Heart right ventricle (tissue), 16 donors: Measurements from ENCODE around the gene CMSS1. TPM values are rescaled to one million over a fixed set of nuclear protein-coding genes. Genes with fewer than 3 reads are reported as not detected.
A peak's percentile ranks its signal among the peaks of the same experiment; 100 is the strongest.

Experiments
- ATAC-seq, 8 donors: fragments of 200-7000 bp; cut with Tn5 transposase; one replicate each; pipeline ENCODE4 v1.9.1; 2020; ENCODE audit warnings: mild to moderate bottlenecking in 8 of 8, moderate library complexity in 8 of 8, moderate number of reproducible peaks in 1 of 8
- DNase-seq, 2 donors: peaks; one replicate each; pipeline ENCODE4 v3.0.0-alpha.2; 2020
- H3K27ac ChIP-seq, 10 donors: fragments of 200-600 bp; sonication (generic) in 2 of 10; one replicate each; pipeline versions ENCODE4 v1.5.0 to v1.8.0; 2020 to 2022; ENCODE audit warnings: mild to moderate bottlenecking in 3 of 10
- H3K27me3 ChIP-seq, 7 donors: fragments of 200-600 bp; one replicate each; pipeline ENCODE4 v1.8.0; 2021 to 2022; ENCODE audit warnings: mild to moderate bottlenecking in 2 of 7
- H3K36me3 ChIP-seq, 9 donors: fragments of 200-600 bp; sonication (generic) in 1 of 9; one replicate each; pipeline versions ENCODE4 v1.5.0 to v1.8.0; 2020 to 2022; ENCODE audit warnings: mild to moderate bottlenecking in 2 of 9
- H3K4me1 ChIP-seq, 9 donors: fragments of 200-600 bp; sonication (generic) in 1 of 9; one replicate each; pipeline versions ENCODE4 v1.5.0 to v1.8.0; 2020 to 2022; ENCODE audit warnings: mild to moderate bottlenecking in 4 of 9
- H3K4me3 ChIP-seq, 10 donors: fragments of 200-600 bp; sonication (generic) in 2 of 10; one replicate each; pipeline versions ENCODE4 v1.5.0 to v1.8.0; 2020 to 2022; ENCODE audit warnings: mild to moderate bottlenecking in 7 of 10, moderate library complexity in 2 of 10
- H3K9me3 ChIP-seq, 11 donors: fragments of 200-600 bp in 10 of 11; sonication (generic) in 2 of 11; one replicate each; pipeline versions ENCODE4 v1.5.0 to v1.8.0; 2013 to 2022; ENCODE audit warnings: mild to moderate bottlenecking in 2 of 11, control low read depth in 1 of 11, moderate library complexity in 1 of 11
- CTCF ChIP-seq, 9 donors: fragments of 200-600 bp; sonication (generic) in 2 of 9; IDR thresholded peaks; one replicate each; pipeline versions ENCODE4 v1.5.0 to v1.8.0; 2021 to 2022; ENCODE audit warnings: antibody characterized with exemption in 9 of 9, mild to moderate bottlenecking in 5 of 9, moderate library complexity in 1 of 9
- WGBS, 2 donors: extraction: QIAGEN DNeasy Blood & Tissue Kit; methylation state at CpG; one replicate each; pipeline ENCODE4 v1.1.7; 2013; ENCODE audit warnings: inconsistent platforms in 1 of 2; 5-methylcytosine and 5-hydroxymethylcytosine counted together
- intact Hi-C, 10 donors: fragments of 100-400 bp; cut with DNase I; formaldehyde crosslinking; loops; one replicate each; pipeline versions ENCODE4 v1.11.1 to v1.14.2; 2022
- polyA plus RNA-seq, 2 donors: library from polyadenylated mRNA; stranded (reverse); fragments of 200-250 nt; gene quantifications; one replicate each; pipeline ENCODE4 v1.2.3, GENCODE V29; 2013
- total RNA-seq, 10 donors: library from RNA; stranded (reverse); fragmentation: NEBNext Ultra II Directional in 3 of 10; extraction: Animal tissue kit (Norgen Biotek cat#: 25700) in 3 of 10; gene quantifications; one replicate each; pipeline versions ENCODE4 v1.2.1 to v1.2.4, GENCODE V29; 2021 to 2023
- donor health status: Arrhythmogenic right ventricular cardiomyopathy.
- donor health status: ischemic (EF 13 %, LVEDD 7.1; RV severe dilation, severe dysfunction).
- donor health status: healthy with polysubstance abuse.
- donor health status: DM: no; HTN: yes; CAD: no.
- donor health status: DM: no; HTN: no; CAD: no.
- donor health status: ischemic (EF 25% LVEDD 6.9; RV normal size, moderate dysfunction).
- donor health status: ischemic (EF 25% LVEDD 5.7; RV mildly dilated, moderate dysfunction).
- donor health status: healthy.
- donor health status: DM: yes; HTN: yes; CAD: no.
- donor health status: Ischemic cardiomyopathy.
- donor health status: ischemic (EF 35%, LVEDD 5.7; RV mildly dilated, moderate dysfunction).
- donor health status: nonischemic (EF 11% LVEDD 7.7; RV severe dilation, severe dysfunction).
- donor health status: DM: yes; HTN: yes; CAD: no.
- donor health status: PGD.
- donor health status: ischemic (EF 29% LVEDD 5.4; RV normal size, mild dysfunction).
- donor health status: nonischemic (EF 23%, LVEDD 6.1; RV moderate dilation, normal function).

Gene CMSS1
- total and polyA plus RNA-seq, 12 donors: 24.6 to 45.4 (median 34.6) TPM

GRCh38 chr3:99920481-99921376 lies 103.1 kb downstream of the CMSS1 start:
- intact Hi-C loops: loop anchor here in 3 of 10 donors (2.0 to 10.0 kb wide), 4 partner anchors 38 to 334 kb away; no protein-coding TSS in a partner anchor
- no peak overlapping the region for H3K4me3 ChIP-seq
- ATAC-seq (peak; percentile 61 to 89 (median 80)), DNase-seq (peak; percentile 60 to 90)
- H3K4me1 ChIP-seq: peaks cover 3 to 50% (median 36%) of the 10 kb centered on the region in 9 donors
- no peaks in the 10 kb centered on the region for H3K9me3 ChIP-seq
- no peaks in the 10 kb centered on the region for H3K27me3 ChIP-seq
- 30 to 41% methylated on average over 10 of the region's 10 CpGs for WGBS, 2 donors
- H3K36me3 ChIP-seq: no peaks in the 10 kb centered on the region
- TF ChIP-seq CTCF (IDR thresholded peaks at IDR 0.05): no peak
- H3K27ac ChIP-seq: peak overlapping the region; percentile 44 to 90 (median 78)

- WGBS, 2 donors: 68 to 93% methylated on average over 1 of the region's 1 CpG
- H3K4me1 ChIP-seq: peaks cover 3 to 56% (median 42%) of the 10 kb centered on the region in 9 donors
Measured at GRCh38 chr3:99921377-99921695, 103.7 kb downstream of the CMSS1 start.

GRCh38 chr3:99921986-99922385 lies 104.3 kb downstream of the CMSS1 start:
- H3K9me3 ChIP-seq: no peaks in the 10 kb centered on the region
- H3K36me3 ChIP-seq: no peaks in the 10 kb centered on the region
- H3K27me3 ChIP-seq: no peaks in the 10 kb centered on the region
- ATAC-seq: no peak
- peak overlapping the region in 9 of 10 donors; percentile 51 to 90 (median 79) for H3K27ac ChIP-seq
- no peak overlapping the region for H3K4me3 ChIP-seq
- DNase-seq: no peak
- no peak for TF ChIP-seq CTCF (IDR thresholded peaks at IDR 0.05)
- intact Hi-C loops: loop anchor here in 3 of 10 donors (2.0 to 10.0 kb wide), 4 partner anchors 40 to 333 kb away; no protein-coding TSS in a partner anchor
- peaks cover 3 to 57% (median 42%) of the 10 kb centered on the region in 9 donors for H3K4me1 ChIP-seq
- 89 to 91% methylated on average over 1 of the region's 1 CpG for WGBS, 2 donors

More at GRCh38 chr3:99921377-99921695, 103.7 kb downstream of the CMSS1 start:
- no peak for TF ChIP-seq CTCF (IDR thresholded peaks at IDR 0.05)
- no peak for ATAC-seq
- H3K27me3 ChIP-seq: no peaks in the 10 kb centered on the region
- no peaks in the 10 kb centered on the region for H3K36me3 ChIP-seq
- no peak for DNase-seq
- peak overlapping the region; percentile 44 to 90 (median 78) for H3K27ac ChIP-seq
- no peaks in the 10 kb centered on the region for H3K9me3 ChIP-seq
- intact Hi-C loops: loop anchor here in 3 of 10 donors (2.0 to 10.0 kb wide), 4 partner anchors 39 to 333 kb away; no protein-coding TSS in a partner anchor
- no peak overlapping the region for H3K4me3 ChIP-seq

- H3K36me3 ChIP-seq: no peaks in the 10 kb centered on the region
- TF ChIP-seq CTCF (IDR thresholded peaks at IDR 0.05): no peak
- no peak for DNase-seq
- peaks cover 6 to 62% (median 44%) of the 10 kb centered on the region in 9 donors for H3K4me1 ChIP-seq
- no peaks in the 10 kb centered on the region for H3K27me3 ChIP-seq
- intact Hi-C loops: loop anchor here in 3 of 10 donors (5.0 to 10.0 kb wide), 3 partner anchors 42 to 331 kb away; no protein-coding TSS in a partner anchor
- no peak for ATAC-seq
- H3K27ac ChIP-seq: no peak overlapping the region
- no peaks in the 10 kb centered on the region for H3K9me3 ChIP-seq
- H3K4me3 ChIP-seq: no peak overlapping the region
Measured at GRCh38 chr3:99923873-99924272, 106.2 kb downstream of the CMSS1 start.
